Activated CD4-positive, alpha-beta T cell treated with anti-CD3 and anti-CD28 coated beads, Interleukin-2, amount 50 U/mL, for 4 hours (primary cell): ENCODE results near the gene NEUROG1.
A peak's percentile ranks its signal among the peaks of the same experiment; 100 is the strongest.

Experiments
- DNase-seq, 2 experiments: peaks; one replicate each; pipeline ENCODE4 v3.0.0-alpha.2; 2020

The NEUROG1 gene

DNA sequence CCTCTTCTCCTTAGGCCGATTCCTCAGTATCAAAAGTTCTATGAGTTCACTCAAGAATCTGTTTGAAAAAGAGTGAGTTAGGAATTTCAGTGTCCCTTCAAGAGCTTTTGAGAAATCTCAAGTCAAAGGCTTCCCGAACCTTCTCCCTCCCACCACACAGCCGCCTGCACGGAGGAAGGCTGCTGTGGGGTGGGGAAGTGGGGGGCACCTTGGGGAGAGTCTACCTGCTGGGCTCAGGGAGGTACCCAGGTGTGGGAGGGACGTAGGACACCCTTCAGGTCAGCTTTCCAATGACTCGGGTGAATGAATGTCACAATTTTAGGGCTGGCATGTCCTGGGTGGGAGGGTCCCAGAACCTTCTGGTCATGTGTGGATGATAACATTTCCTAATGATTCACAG lies 25.5 kb upstream of the NEUROG1 start:
- DNase-seq: no peak

DNA sequence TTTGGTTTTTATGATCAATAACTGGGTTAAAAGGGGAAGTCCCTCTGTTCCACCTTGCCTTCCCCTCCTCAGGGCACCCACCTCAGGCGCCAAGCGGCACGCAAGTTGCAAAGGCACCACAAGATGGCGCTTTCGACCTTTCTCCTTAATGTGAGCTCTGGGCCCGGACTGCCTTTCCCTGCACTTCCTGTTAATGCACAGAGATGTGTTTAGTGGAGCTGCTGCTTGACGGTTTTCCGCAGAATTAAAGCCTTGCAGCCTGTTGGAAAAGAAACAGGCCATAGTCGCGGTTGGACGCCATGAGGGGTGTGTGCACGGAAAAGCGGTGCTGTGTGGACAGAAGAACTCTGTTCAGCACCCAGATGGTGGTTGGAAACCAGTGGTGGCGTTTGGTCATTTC lies 25.1 kb upstream of the NEUROG1 start:
- DNase-seq: peak; percentile 40 to 42

DNA sequence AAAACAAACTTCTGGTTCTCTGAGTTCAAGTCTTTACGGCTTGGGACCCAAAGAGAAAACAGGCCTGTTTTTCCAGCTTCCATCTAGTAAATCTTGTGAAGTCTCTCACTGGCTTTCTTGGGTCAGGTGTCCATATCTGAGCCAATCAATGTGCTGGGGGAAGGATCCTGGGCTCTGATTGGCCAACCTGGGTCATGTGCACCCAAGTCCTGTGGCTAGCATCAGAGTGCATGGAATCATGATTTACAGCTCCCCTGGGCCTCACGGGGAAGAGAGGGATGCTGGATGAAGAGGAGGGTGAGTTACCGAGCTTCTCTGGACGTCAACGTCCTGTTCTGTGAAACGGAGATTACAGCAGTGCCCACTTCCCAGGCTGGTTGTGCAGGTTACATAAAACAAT lies 23.6 kb upstream of the NEUROG1 start:
- no peak for DNase-seq

DNA sequence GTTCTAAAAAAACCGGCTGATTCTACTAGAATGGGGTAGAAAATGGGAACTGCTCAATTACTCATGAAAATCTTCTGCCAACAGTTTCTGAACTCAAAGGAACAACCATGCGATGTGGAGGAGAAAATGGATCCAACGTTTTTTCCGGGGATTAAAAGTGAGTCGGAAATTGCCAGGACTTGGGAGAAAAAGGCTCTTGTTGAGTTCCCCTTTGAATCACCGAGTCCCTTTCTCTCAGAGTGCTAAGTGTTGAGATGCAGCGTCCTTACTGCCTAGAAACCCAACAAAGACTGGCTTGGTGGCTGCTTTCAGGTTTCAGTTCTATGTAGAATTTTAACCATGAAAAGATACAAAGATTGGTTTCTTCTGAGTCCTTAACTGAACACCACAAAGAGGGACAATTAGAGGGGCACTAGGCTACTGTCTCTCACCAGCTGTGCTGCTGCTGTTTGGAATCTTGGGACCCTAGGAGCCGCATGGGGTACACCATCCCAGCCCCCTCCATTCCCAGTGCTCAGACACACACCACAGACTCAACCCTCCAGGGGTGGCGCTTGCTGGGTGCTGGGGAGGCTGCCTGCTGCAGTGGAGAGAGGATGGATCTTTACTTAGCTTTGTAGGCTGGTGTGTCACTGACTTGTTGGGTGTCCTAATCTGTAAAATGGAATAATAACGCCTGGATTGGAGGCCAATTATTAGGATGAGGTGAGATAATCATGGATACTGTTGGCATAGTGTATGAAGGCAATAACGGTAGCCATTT lies 21.5 kb upstream of the NEUROG1 start:
- no peak for DNase-seq

DNA sequence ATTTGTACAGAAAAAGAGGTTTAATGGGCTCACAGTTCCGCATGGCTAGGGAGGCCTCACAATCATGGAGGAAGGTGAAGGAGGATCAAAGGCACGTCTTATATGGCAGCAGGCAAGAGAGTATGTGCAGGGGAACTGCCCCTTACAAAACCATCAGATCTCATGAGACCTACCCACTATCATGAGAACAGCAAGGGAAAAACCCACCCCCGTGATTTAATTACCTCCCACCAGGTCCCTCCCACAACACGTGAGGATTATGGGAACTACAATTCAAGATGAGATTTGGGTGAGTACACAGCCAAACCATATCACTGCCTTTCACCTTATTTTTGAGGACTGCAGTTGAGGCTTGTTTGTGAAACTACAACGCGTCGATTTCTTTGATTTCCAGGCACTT lies 20.9 kb upstream of the NEUROG1 start:
- no peak for DNase-seq

DNA sequence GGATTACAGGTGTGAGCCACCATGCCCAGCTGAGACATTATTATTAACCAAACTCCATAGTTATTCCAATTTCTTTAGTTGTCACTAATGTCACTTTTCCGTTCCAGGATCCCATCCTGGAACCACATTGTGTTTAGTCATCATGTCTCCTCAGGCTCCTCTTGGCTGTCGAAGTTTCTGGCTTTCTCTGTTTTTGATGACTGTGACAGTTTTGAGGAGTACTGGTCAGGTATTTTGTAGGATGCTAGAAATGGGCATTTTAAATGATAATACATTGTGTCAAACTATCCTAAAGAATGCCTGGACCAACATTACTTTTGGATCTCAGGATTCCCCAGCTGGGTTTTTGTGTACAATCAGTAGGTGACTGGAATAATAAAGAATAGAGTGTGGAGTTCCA lies 19.8 kb upstream of the NEUROG1 start:
- no peak for DNase-seq

DNA sequence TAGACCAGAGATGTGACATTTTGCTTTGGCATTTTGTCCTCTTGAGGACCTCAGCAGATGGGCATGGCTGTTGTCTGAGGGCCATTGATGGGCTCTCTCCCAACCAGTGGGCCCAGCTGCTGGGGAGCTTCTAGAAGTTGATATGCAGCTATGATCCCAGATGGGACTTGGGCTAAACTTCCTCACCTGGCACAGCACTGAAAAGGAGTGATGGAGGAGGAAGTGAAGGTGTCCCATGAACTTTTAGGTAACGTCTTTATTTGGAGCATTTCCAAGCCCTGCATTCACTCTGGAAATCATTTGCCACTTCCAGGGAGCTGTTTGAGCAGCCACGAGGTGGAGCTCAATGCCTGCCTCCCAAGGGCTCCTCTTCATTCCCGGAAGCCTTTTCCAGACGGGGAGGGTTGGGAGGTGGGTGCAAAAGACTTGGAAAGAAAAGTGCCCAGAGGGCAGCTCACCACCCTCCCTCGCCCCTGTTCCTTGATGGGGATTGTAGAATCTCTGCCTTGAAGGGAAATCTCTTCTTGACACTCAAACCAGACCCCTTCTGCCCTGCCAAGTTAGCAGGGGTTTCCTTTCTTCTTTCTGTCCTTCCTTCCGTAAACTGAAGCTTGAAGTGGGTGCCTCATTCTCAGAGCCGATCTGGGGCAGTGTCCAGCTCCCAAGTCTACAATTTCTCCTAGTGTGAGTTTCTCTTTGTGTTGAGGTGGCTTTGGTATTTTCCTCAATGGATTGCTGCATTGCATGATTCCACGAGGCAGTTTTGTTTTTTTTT lies 18.1 kb upstream of the NEUROG1 start:
- DNase-seq: no peak

DNA sequence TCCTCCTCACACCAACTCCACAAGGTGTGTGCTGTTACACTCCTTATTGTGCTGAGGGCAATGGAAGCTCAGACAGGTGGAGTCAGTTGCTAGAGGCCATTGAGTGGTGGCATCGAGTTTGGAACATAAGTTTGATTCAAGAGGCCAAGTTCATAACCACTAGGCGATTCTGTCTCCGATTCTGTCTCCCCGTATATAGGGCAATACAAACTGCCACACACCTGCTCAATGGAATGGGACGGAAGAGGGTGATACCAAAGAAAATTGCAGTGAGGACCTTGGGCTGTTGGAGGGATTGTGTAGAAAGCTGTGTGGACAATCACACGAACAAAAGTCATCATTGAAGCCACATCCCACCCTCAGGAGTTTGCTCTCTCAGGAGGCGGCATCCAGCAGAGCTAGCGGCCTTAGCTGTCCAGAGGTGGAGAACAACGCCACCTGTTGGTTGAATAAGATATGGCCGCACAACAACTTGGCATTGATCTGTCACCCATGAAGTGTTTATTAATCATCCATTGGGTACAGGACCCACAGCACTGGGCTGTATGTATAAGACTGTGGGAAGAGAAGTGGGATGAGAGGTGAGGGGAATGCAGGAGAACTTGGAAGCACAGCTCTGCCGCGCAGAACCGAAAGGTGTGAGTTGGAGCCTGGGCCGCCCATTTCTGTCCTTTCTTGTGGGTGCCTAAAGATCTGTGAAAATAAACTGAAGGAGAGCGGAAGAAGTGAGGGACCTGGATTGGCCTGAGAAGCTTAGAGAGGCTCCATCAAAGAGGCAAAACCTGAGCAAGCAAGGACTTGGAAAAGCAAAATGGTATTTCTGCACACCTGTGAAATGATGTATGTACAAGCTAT lies 16.1 kb upstream of the NEUROG1 start:
- DNase-seq: peak; percentile 12 to 34

DNA sequence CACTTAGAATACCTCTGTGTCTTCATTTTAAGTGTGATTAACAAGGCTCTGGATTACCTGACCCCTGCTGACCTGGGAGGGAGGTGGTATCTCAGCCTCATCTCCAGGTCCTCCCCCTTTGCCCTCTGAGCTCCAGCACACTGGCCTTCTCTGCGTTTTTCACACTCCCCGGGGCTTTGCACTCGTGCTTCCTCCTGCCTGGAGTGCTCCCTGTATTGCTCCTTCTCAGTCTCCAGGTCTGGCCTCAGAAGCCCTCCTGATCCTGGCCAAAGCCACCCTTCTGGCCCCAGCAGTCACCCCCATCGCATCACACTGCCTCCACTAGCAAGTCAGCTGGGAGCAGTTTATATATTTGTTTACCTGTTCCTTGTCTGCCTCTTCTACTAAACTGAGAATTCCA lies 13.6 kb upstream of the NEUROG1 start:
- no peak for DNase-seq

DNA sequence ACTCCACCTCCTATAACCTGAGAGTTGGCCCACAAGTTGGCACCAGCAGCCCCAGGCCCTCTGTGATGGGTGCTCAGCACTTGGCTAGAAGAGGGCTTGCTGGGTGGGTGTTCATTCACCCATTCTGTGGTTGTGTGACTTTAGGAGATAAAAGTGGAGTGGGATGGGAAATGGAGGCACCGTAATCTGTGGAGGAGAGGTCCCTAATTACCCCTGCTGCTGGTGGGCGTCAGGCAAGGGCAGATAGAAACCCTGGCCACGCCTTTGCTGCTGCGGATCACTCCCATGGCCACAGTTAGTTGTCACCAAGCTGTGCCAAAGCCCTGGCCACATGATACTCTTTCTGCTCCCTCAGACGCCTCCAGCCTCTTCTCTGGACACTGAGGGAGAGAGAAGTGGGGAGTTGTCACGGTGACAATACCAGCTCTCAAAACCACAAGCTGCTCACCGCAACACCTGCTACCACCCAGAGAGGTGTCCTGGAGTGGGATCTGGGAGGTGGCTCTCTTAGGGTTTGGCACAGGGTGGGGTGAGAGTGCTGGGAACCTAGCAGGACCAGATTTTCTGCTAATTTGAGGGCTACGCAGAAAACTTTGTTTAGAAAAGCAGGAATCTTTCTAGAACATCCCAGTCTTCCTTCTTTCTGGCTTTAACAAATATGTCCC lies 12.0 kb upstream of the NEUROG1 start:
- DNase-seq: no peak

DNA sequence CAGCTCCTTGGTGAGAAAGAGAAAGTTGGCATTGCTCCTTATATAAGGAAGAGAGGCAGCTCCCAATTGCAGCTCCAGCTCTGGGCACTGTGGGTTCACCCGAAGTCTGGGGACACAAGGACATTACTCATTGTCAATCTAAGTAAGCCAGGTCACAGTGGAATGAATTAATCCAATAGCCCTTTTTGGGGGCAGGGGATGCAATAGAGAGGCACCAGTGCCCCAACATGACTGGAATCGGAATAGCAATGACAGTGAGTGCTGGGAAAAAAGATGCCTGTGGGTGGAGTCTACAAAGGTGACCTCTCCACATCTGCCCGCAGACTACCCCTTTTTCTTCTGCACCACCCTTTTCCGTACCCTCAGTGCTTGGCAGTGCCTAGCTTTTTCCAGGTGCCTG lies 11.1 kb upstream of the NEUROG1 start:
- DNase-seq: no peak

DNA sequence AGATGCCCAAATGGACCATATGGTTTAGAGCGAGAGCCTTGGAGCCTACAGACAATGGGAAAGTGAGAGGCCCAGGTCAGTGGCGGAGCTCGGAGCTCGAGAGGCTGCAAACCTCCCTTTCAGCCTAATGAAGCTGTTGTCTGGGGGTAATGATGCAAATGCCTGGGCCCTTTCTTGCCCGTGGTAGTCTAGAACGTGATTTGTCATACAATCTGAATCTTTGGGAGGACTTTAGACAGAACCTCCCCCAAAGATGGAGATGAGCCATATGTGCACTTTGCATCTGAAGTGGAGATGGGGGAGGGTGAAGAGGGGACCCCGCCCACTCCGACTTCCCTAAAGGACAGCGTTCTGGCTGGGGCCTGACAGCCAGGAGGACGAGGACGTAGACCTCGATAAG lies 10.3 kb upstream of the NEUROG1 start:
- no peak for DNase-seq

DNA sequence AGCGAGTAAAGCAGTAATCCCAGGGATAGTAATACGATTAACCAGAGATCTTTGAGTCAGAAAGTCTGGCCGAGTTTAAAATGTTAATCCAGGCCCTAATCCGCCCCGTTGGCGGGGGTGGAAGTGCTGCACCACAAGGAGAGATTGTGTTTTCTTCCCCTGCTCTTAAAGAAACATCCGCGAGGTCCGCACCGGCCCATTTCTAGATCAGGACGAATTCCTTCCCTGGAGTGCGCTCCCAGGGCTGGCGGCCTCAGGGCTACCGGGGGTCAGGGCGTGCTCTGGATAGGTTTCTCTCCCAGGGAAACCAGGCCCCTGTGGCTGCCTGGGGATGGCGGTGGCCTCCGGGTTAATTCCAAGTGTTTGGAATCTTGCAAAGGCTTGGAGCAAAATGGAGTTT lies 9.3 kb upstream of the NEUROG1 start:
- no peak for DNase-seq

DNA sequence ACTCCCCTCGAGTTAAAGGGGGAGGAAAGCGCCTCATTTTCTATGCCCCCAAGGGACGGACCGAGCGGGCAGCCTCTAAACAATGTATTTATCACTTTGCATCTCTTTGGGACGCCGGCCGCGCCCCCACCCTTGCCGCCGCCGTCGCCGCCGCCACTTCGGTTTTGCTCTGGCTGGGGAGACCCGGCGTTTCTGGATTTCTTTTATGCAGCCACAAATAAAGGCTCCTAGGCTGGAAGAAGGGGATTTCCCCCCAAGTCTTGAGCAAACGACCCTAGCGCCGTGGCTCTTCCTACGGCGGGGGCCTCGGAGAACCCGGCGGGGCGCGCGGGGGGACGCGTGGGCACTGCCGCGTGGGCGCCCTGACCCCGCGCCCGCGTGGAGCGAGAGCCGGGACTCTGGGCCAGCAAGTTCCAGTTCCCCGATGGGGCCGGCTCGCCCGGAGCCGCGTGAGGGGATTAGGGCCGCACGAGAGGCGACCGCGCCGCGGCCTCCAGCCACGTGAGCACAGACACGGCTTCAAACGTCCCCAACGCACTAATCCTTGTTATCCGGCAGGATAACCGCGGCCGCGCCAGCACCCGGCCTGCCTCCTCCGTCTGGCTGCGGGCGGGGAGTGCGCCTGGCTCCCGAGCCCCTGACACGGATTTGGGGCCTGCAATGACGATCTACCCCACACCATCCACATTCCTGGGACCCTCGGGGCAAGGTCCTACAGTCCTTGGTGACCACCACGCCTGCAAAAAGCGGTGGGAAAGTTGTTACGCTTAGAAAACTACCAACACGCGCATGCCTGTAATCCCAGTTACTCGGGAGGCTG lies 7.9 kb upstream of the NEUROG1 start:
- no peak for DNase-seq

DNA sequence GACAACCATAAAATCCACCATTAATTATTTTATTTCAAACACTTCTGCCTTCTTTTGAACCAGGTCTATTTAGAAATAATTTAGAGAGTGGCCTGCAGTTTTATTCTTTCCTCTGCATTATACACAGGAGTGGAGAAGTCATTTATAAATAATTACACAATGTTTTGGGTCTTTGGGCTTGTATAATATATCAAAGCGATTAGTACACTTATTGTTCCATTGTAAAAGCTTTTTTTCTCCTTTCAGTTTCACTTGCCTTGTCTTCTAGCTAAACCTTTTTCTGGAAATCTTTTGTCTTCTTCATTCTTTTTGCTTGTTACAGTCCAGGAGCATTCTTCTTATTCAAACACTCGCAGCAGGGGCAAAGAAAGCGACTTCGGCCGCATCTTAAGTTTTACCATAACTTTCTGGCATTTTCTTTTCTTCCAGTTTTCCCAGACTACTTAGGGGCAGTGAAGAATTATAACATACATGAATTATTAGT lies 7.3 kb upstream of the NEUROG1 start:
- DNase-seq: no peak

DNA sequence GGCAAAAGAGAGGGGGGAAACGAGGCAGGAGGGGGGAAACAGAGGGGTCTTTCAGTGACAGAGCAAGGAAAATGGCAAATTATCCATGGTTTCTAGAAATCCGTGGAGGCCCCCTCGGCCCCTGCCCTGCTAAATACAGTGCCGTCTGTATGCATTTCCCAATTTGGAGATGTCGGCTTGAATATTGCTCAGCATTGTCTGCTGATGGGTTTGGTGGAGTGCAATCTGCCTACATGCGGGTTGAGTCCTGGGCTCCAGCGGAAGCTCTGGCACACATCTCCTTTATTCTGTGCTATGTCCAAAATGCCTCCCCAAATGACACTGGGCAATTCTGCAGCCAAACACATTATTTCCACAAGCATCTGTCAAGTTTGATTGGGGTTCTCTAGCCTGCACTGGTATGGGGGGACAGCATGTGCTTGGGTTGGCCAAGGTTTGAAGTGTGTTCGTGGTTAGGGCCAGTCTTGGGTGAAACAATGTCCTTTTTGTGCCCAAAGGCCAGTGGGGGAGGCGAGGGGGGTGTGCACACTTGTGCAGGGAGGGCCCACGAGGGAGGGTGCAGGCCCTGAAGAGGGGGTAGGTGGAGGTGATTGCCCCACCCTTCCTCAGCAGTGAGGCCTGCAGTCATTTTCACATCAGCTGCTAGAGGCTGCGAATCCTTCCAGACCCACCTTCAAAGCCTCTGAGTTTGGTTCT lies 6.2 kb upstream of the NEUROG1 start:
- no peak for DNase-seq

DNA sequence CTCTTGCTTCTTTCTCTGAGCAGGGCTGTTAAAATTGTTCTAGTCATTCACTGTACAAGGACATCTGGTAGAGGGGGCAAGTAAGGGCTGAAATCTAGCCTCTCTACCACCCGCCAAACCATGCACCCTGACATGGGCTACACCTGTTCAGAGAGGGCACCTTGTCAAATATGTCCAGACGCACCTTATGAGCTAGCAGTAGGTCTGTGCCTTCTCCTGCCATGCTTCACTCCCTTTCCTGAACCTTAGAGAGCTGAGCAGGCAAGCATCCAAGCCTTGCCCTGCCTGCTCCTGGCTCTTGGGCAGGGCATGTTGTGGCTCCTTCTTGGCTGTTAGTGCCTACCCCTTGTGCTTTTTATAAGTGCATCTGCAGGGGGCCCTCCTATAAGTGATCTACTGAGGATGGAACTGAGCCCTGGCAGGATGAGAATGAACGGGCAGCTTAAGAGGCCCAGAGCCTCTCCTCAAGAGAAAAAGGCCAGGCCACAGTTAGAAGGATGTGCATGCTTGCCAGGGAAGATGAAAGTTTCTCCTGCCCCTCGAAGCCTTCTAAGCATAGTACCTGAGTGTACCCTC lies 3.8 kb upstream of the NEUROG1 start:
- DNase-seq: no peak

DNA sequence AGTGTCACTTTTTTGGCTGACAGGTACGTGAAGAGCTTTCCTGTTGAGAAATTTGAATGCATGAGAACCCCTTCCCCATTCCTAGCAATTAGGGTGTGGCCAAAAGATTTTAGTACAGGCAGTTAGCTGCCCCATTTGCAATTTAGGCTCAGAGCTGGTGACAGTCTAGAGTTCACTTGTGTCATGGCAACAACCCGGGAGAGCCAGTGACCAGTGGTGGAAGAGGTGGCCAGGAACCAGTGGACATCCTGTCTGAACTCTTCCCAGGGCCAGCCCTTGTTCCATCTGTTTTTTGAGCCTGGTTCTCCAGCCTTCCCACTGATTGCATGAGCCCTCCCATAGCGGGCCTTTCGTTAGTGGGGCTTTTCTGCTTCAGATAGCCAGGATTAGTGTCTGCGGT lies 2.5 kb upstream of the NEUROG1 start:
- no peak for DNase-seq

DNA sequence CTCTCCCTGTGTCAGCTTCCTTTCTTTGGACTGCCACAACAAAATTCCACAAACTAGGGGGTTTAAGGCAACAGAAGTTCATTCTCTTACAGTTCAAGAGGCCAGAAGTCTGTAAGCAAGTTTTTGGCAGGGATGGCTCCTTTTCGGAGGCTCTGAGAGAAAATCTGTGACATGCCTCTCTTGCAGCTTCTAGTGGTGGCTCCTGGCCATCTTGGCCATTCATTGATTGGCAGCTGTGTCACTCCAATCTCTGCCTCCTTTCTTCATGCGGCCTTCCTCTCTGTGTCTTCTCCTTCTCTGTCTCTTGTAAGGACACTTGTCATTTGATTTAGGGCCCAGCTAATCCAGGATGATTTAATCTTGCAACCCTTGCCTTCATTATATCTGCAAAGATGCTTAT lies 2.0 kb upstream of the NEUROG1 start:
- DNase-seq: no peak

DNA sequence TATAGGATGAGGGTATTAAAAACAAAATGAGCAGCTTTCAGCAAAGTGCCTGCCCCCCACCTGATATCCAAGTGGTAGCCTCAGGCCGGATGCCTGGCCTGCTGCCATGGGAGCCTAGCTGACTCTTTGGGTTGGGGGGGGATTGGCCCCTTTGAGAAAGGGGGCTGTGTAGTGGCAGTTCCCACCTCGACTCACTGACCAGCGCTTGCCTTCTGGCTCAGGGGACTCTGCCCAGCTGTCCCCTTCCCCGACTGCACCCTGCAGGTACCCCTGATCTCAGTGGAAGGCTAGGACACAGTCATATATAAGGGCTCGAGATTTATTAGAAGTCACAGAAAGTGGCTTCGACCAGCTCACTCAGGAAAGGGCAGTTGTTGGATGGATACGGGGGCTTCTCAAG lies 1.5 kb upstream of the NEUROG1 start:
- no peak for DNase-seq

DNA sequence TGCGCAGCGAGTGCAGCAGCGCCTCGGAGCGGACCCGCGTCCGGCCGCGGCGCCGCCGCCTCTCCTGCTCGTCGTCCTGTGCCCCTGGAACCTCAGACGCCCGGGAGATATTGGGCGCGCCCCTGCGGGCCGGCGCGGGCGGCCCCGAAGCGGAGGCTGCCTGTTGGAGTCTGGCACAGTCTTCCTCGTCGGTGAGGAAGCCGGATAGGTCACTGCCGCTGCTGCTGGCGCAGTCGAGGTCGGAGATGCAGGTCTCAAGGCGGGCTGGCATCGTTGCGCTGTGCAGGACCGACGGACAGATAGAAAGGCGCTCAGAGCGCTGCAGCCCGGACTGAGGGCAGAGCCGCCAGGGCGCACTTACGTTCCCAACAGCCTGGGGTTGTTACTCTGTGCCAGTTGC lies 344 bp downstream of the NEUROG1 start:
- DNase-seq: no peak
